ENCODE measurements around the gene SYT2. TPM values are rescaled to one million over a fixed set of nuclear protein-coding genes. Genes with fewer than 3 reads are reported as not detected.

The SYT2 gene
- total RNA-seq, 1 donor from 2014 or later, result 3.1 TPM

- Mint-ChIP-seq H3K9me3 (no peaks in the 10 kb centered on the region), H3K27ac (no peak overlapping the region), H3K4me1 (no peaks in the 10 kb centered on the region), H3K4me3 (no peak overlapping the region), H3K27me3 (ENCODE audit: low read depth) (peaks cover 77% of the 10 kb centered on the region), H3K36me3 (no peaks in the 10 kb centered on the region)
- TF ChIP-seq CTCF (IDR thresholded peaks at IDR 0.05; ENCODE audit: unreplicated experiment), result no peak
- no peak for DNase-seq (ENCODE audit: low spot score in 2 of 2, unreplicated experiment in 2 of 2)
These were observed 49.0 kb downstream of the SYT2 start for GRCh38 chr1:202661136-202661845.

- DNase-seq (ENCODE audit: low spot score in 2 of 2, unreplicated experiment in 2 of 2), result no peak
- no peaks in the 10 kb centered on the region for H3K36me3 Mint-ChIP-seq
- H3K4me3 Mint-ChIP-seq, result no peak overlapping the region
- no peak for TF ChIP-seq CTCF (IDR thresholded peaks at IDR 0.05; ENCODE audit: unreplicated experiment)
- no peak overlapping the region for H3K27ac Mint-ChIP-seq
- H3K4me1 Mint-ChIP-seq, result no peaks in the 10 kb centered on the region
- H3K9me3 Mint-ChIP-seq, result no peaks in the 10 kb centered on the region
- peaks cover 87% of the 10 kb centered on the region for H3K27me3 Mint-ChIP-seq (ENCODE audit: low read depth)
These were observed 50.3 kb downstream of the SYT2 start for GRCh38 chr1:202659974-202660373.

- no peak for TF ChIP-seq CTCF (IDR thresholded peaks at IDR 0.05; ENCODE audit: unreplicated experiment)
- H3K4me3 Mint-ChIP-seq, result no peak overlapping the region
- H3K27ac Mint-ChIP-seq, result no peak overlapping the region
- no peaks in the 10 kb centered on the region for H3K36me3 Mint-ChIP-seq
- DNase-seq (ENCODE audit: low spot score in 2 of 2, unreplicated experiment in 2 of 2), result no peak
- H3K27me3 Mint-ChIP-seq (ENCODE audit: low read depth), result peaks cover 91% of the 10 kb centered on the region
- no peaks in the 10 kb centered on the region for H3K9me3 Mint-ChIP-seq
- H3K4me1 Mint-ChIP-seq, result no peaks in the 10 kb centered on the region
These were observed 50.7 kb downstream of the SYT2 start for GRCh38 chr1:202659541-202659940.

- Mint-ChIP-seq H3K36me3 (no peaks in the 10 kb centered on the region), H3K4me1 (no peaks in the 10 kb centered on the region), H3K27me3 (ENCODE audit: low read depth) (peaks cover 89% of the 10 kb centered on the region), H3K4me3 (no peak overlapping the region), H3K27ac (no peak overlapping the region), H3K9me3 (no peaks in the 10 kb centered on the region)
- no peak for TF ChIP-seq CTCF (IDR thresholded peaks at IDR 0.05; ENCODE audit: unreplicated experiment)
- no peak for DNase-seq (ENCODE audit: low spot score in 2 of 2, unreplicated experiment in 2 of 2)
These were observed 51.5 kb downstream of the SYT2 start for GRCh38 chr1:202658769-202659168.

GRCh38 chr1:202658251-202658759 is 51.9 kb downstream of the SYT2 start:
- Mint-ChIP-seq H3K27ac (no peak overlapping the region), H3K36me3 (no peaks in the 10 kb centered on the region), H3K27me3 (ENCODE audit: low read depth) (peaks cover 85% of the 10 kb centered on the region)

More at GRCh38 chr1:202658251-202658759, 51.9 kb downstream of the SYT2 start:
- DNase-seq (ENCODE audit: low spot score in 2 of 2, unreplicated experiment in 2 of 2), result no peak
- H3K4me3 Mint-ChIP-seq, result no peak overlapping the region
- H3K4me1 Mint-ChIP-seq, result no peaks in the 10 kb centered on the region
- TF ChIP-seq CTCF (IDR thresholded peaks at IDR 0.05; ENCODE audit: unreplicated experiment), result no peak
- H3K9me3 Mint-ChIP-seq, result no peaks in the 10 kb centered on the region
